Endothelial cell of umbilical vein (primary cell): ENCODE data around the gene ZC3HAV1. TPM values are rescaled to one million over a fixed set of nuclear protein-coding genes. Genes with fewer than 3 reads are reported as not detected.
"Not testable (repeated sequence)": the region's sequence is repeated elsewhere in the genome, so short reads cannot be mapped to it uniquely, and the experiment has no call there.

Source experiments
- BruUV-seq: library from RNA; stranded (reverse); fragments of 400-500 nt; replicated peaks from 2 replicates; lab custom pipeline; 2021; lab: Mats Ljungman, UMichigan
- CTCF ChIA-PET: fragments of 300-600, 350-600 bp; sonication (Branson Sonifier 250); formaldehyde crosslinking; loops from one replicate; lab custom pipeline; 2021; ENCODE audit warnings: antibody characterized with exemption, inconsistent platforms; lab: Charles Lee
- POLR2A ChIA-PET: fragments of 300-600, 350-600 bp; sonication (Branson Sonifier 250); formaldehyde crosslinking; loops from one replicate; lab custom pipeline; 2021; ENCODE audit warnings: antibody characterized with exemption, inconsistent platforms; lab: Charles Lee
- DNase-seq: peaks from one replicate; pipeline ENCODE4 v3.0.0-alpha.2; 2011; ENCODE audit warnings: low read depth, low spot score
- FAIRE-seq: peaks from 2 replicates; lab custom pipeline; 2011; peaks lifted over from hg19 to GRCh38; lab: Jason Lieb, UNC
- H2AFZ ChIP-seq: 2 replicates; pipeline ENCODE4 v1.6.0; 2012; ENCODE audit warnings: low read depth, low read length, control low read depth, inconsistent platforms
- H3K27ac ChIP-seq: 2 replicates; pipeline ENCODE4 v1.5.1; 2011; ENCODE audit warnings: low read depth, mild to moderate bottlenecking, control low read depth, low read length, moderate library complexity; ENCODE audit not compliant: insufficient read depth
- H3K27me3 ChIP-seq, 2 experiments: 2 replicates each; pipeline versions ENCODE4 v1.6.0 to v1.6.1; 2011; ENCODE audit warnings: low read length in 2 of 2, mixed read lengths in 1 of 2; ENCODE audit not compliant: control insufficient read depth in 2 of 2, insufficient read depth in 2 of 2
- H3K36me3 ChIP-seq, 2 experiments: 2 replicates in 1 of 2; 3 replicates in 1 of 2; pipeline ENCODE4 v1.5.1; 2011; ENCODE audit warnings: low read length in 2 of 2, mild to moderate bottlenecking in 1 of 2, moderate library complexity in 1 of 2; ENCODE audit not compliant: control insufficient read depth in 2 of 2, insufficient read depth in 2 of 2; ENCODE audit errors: extremely low read depth in 1 of 2
- H3K4me1 ChIP-seq: 3 replicates; pipeline ENCODE4 v1.5.1; 2011; ENCODE audit warnings: mild to moderate bottlenecking, low read length; ENCODE audit not compliant: control insufficient read depth, insufficient read depth; ENCODE audit errors: extremely low read depth
- H3K4me2 ChIP-seq: 2 replicates; pipeline ENCODE4 v1.6.1; 2011; ENCODE audit warnings: low read length, control low read depth, mixed read lengths; ENCODE audit not compliant: insufficient read depth
- H3K4me3 ChIP-seq, 3 experiments: fragments of 200-600 bp in 1 of 3; sonication (generic), shearing (Covaris generic) in 1 of 3; replicated peaks in 1 of 3; 2 replicates each; pipeline ENCODE4 v1.5.1; 2011 to 2016; ENCODE audit warnings: control low read depth in 3 of 3, low read length in 3 of 3, mild to moderate bottlenecking in 2 of 3, inconsistent platforms in 1 of 3, low read depth in 1 of 3, moderate library complexity in 1 of 3; ENCODE audit not compliant: insufficient read depth in 1 of 3
- H3K79me2 ChIP-seq: 2 replicates; pipeline ENCODE4 v1.6.0; 2012; ENCODE audit warnings: low read length, inconsistent platforms; ENCODE audit not compliant: control insufficient read depth, insufficient read depth
- H3K9ac ChIP-seq: replicated peaks from 2 replicates; pipeline ENCODE3; 2011; ENCODE audit warnings: low read length, control low read depth; ENCODE audit not compliant: insufficient read depth; ENCODE audit errors: extremely low read depth
- H3K9me1 ChIP-seq: replicated peaks from 3 replicates; pipeline ENCODE4 v1.6.0; 2011; ENCODE audit warnings: mild to moderate bottlenecking, low read length; ENCODE audit not compliant: control insufficient read depth, insufficient read depth; ENCODE audit errors: extremely low read depth
- H3K9me3 ChIP-seq: replicated peaks from 2 replicates; pipeline ENCODE4 v1.5.1; 2012; ENCODE audit warnings: low read length, inconsistent platforms; ENCODE audit not compliant: control insufficient read depth, insufficient read depth
- H4K20me1 ChIP-seq: replicated peaks from 2 replicates; pipeline ENCODE3; 2011; ENCODE audit warnings: mild to moderate bottlenecking, low read length; ENCODE audit not compliant: control insufficient read depth, insufficient read depth; ENCODE audit errors: extremely low read depth
- EZH2 ChIP-seq: IDR thresholded peaks from 2 replicates; pipeline ENCODE4 v1.6.1; 2012; ENCODE audit warnings: borderline replicate concordance, low read depth, mild to moderate bottlenecking, moderate library complexity, low read length, inconsistent platforms; ENCODE audit not compliant: severe bottlenecking
- FOS ChIP-seq: IDR thresholded peaks from 2 replicates; pipeline ENCODE4 v1.6.1; 2011; ENCODE audit warnings: mild to moderate bottlenecking, low read length, moderate library complexity, borderline replicate concordance; ENCODE audit not compliant: insufficient read depth
- GATA2 ChIP-seq: IDR thresholded peaks from 2 replicates; pipeline ENCODE4 v1.7.0; 2011; ENCODE audit warnings: low read depth, mild to moderate bottlenecking, moderate library complexity, mixed read lengths, low read length; ENCODE audit not compliant: insufficient read length, insufficient read depth
- POLR2A ChIP-seq: IDR thresholded peaks from 2 replicates; pipeline ENCODE4 v1.6.1; 2012; ENCODE audit warnings: low read depth, mild to moderate bottlenecking, control low read depth, low read length
- dilution Hi-C: fragments of 300-500 bp; cut with MboI; formaldehyde crosslinking; loops from one replicate; pipeline ENCODE4 v1.15.0; 2019; ENCODE audit warnings: low sequenced_read_pairs; ENCODE audit not compliant: extremely low pct_ligation_motif_present
- intact Hi-C: fragments of 100-400 bp; cut with micrococcal nuclease; formaldehyde crosslinking; loops from one replicate; pipeline ENCODE4 v1.10.0; 2022
- polyA plus RNA-seq, 4 experiments: library from polyadenylated mRNA; depleted of rRNA in 3 of 4; stranded (reverse) in 3 of 4; unstranded in 1 of 4; fragments of >200 nt; gene quantifications; 2 replicates each; pipeline versions ENCODE4 v1.2.1 to v1.2.3, GENCODE V29; 2011 to 2012; ENCODE audit warnings: missing spikeins in 1 of 4
- total RNA-seq: library from RNA; stranded (reverse); gene quantifications from 2 replicates; pipeline ENCODE4 v1.2.3, GENCODE V29; 2021

ZC3HAV1 gene
- total and polyA plus RNA-seq, 2 donors (not counting 3 experiments of a cell fraction or from before 2014, with no cell fraction given) = 17.1 to 37.7 TPM

- H3K9ac ChIP-seq = peak overlapping the region; percentile 80
- no peak for TF ChIP-seq EZH2
- H3K9me3 ChIP-seq = no peaks in the 10 kb centered on the region
- DNase-seq = peak; percentile 40
- H4K20me1 ChIP-seq = peaks cover under 1% of the 10 kb centered on the region
- ChIA-PET CTCF (interaction anchor here (1.4 kb wide), 1 partner anchor 33 kb away, joined by 9 read pairs; no protein-coding TSS in a partner anchor), POLR2A (no interaction called here)
- no peaks in the 10 kb centered on the region for H3K27me3 ChIP-seq
- FAIRE-seq = no peak
- peak overlapping the region; percentile 86 for H2AFZ ChIP-seq
- BruUV-seq = no TSS peak
- peak overlapping the region; percentile 69 to 87 (median 71) for H3K4me3 ChIP-seq
- peaks cover 19% of the 10 kb centered on the region for H3K4me1 ChIP-seq
- dilution Hi-C loops (no loop called here), intact Hi-C loops (loop anchor here (1.0 to 5.0 kb wide), 7 partner anchors 10 to 249 kb away; partner anchors contain the start of genes LUC7L2 and UBN2)
- no peaks in the 10 kb centered on the region for H3K9me1 ChIP-seq
- peak overlapping the region; percentile 88 for H3K4me2 ChIP-seq
- no peaks in the 10 kb centered on the region for H3K36me3 ChIP-seq
- peak overlapping the region; percentile 64 for H3K27ac ChIP-seq
- H3K79me2 ChIP-seq = peaks cover 46% of the 10 kb centered on the region
Measured at GRCh38 chr7:139108266-139109187, 993 bp downstream of the ZC3HAV1 start.

GRCh38 chr7:139106959-139107358 lies 2.6 kb downstream of the ZC3HAV1 start:
- intact Hi-C loops (loop anchor here (5.0 kb wide), 1 partner anchor 250 kb away; the partner anchor contains the start of gene LUC7L2), dilution Hi-C loops (no loop called here)
- no TSS peak for BruUV-seq
- CTCF ChIA-PET = interaction anchor here (1.4 kb wide), 1 partner anchor 32 kb away, joined by 9 read pairs; no protein-coding TSS in a partner anchor
- TF ChIP-seq POLR2A (no peak), GATA2 (no peak), FOS (no peak)
- no peaks in the 10 kb centered on the region for H3K9me1 ChIP-seq
- H3K27ac ChIP-seq = no peak overlapping the region
- no peak overlapping the region for H2AFZ ChIP-seq
- no peak overlapping the region for H3K9ac ChIP-seq
- peaks cover 60% of the 10 kb centered on the region for H3K79me2 ChIP-seq
- POLR2A ChIA-PET = no interaction called here
- no peaks in the 10 kb centered on the region for H3K36me3 ChIP-seq
- H4K20me1 ChIP-seq = peaks cover 3% of the 10 kb centered on the region
- H3K4me2 ChIP-seq = peak overlapping the region; percentile 88
- no peak for FAIRE-seq
- peaks cover 22% of the 10 kb centered on the region for H3K4me1 ChIP-seq
- DNase-seq = no peak
- no peaks in the 10 kb centered on the region for H3K27me3 ChIP-seq
- no peaks in the 10 kb centered on the region for H3K9me3 ChIP-seq
- H3K4me3 ChIP-seq = no peak overlapping the region

GRCh38 chr7:139106227-139106626 lies 3.3 kb downstream of the ZC3HAV1 start:
- H3K4me2 ChIP-seq, H3K9ac ChIP-seq, H3K4me3 ChIP-seq, H3K27me3 ChIP-seq, H2AFZ ChIP-seq, DNase-seq, H3K27ac ChIP-seq, FAIRE-seq, dilution Hi-C loops, BruUV-seq, H3K9me3 ChIP-seq, H4K20me1 ChIP-seq, CTCF ChIA-PET, POLR2A ChIA-PET, H3K9me1 ChIP-seq, H3K36me3 ChIP-seq: not testable (repeated sequence)
- intact Hi-C loops = loop anchor here (5.0 kb wide), 1 partner anchor 251 kb away; the partner anchor contains the start of gene LUC7L2
- Histone ChIP-seq H3K4me1 (peaks cover 22% of the 10 kb centered on the region), H3K79me2 (peaks cover 62% of the 10 kb centered on the region)
